GM10847 (cell line): ENCODE data around the gene ZHX3.

Experiments
- POLR2A ChIP-seq: IDR thresholded peaks from 2 replicates; pipeline ENCODE4 v1.6.1; 2011; ENCODE audit not compliant: insufficient read length; ENCODE audit errors: extremely low read depth

Gene ZHX3

DNA sequence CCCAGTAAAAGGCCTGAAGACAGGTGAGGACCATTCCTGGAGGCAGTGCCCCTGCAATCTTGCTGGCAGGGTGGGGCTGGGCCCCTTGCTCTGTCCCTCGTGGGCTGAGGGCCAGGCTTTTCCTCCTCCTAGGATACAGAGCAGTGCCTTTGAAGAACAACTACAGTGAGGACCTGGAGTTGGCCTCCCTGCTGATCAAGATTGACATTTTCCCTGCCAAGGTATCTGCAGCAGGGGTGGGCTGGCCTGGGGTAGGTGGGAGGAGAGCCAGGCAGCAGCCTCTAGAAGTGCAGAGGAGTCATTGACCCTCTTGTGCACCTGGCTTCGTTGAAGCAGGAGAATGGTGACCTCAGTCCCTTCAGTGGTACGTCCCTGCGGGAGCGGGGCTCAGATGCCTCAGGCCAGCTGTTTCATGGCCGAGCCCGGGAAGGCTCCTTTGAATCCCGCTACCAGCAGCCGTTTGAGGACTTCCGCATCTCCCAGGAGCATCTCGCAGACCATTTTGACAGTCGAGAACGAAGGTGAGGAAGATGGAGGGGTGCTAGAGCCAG lies 143.7 kb downstream of the ZHX3 start:
- TF ChIP-seq POLR2A = no peak

DNA sequence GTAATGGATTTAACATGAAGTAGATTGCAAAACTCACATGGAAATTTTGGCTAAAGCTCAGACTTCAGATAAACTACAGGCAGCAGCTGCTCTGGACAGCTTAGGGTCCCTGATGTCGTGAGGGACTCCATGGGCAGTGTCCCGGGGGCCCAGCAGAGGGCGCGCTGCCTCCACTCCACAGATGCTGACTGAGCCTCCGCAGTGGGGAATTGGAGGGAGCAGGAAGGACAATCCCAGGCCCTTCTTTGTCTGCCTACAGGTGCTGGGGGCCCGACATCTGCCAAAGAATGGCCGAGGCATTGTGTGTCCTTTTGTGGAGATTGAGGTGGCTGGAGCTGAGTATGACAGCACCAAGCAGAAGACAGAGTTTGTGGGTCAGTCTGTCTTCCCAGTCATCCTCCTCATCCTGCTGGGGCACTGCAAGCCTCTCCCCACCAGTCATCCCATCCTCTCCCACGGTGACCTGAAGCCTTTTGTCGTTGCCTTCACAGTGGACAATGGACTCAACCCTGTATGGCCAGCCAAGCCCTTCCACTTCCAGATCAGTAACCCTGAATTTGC lies 144.3 kb downstream of the ZHX3 start:
- no peak for TF ChIP-seq POLR2A

DNA sequence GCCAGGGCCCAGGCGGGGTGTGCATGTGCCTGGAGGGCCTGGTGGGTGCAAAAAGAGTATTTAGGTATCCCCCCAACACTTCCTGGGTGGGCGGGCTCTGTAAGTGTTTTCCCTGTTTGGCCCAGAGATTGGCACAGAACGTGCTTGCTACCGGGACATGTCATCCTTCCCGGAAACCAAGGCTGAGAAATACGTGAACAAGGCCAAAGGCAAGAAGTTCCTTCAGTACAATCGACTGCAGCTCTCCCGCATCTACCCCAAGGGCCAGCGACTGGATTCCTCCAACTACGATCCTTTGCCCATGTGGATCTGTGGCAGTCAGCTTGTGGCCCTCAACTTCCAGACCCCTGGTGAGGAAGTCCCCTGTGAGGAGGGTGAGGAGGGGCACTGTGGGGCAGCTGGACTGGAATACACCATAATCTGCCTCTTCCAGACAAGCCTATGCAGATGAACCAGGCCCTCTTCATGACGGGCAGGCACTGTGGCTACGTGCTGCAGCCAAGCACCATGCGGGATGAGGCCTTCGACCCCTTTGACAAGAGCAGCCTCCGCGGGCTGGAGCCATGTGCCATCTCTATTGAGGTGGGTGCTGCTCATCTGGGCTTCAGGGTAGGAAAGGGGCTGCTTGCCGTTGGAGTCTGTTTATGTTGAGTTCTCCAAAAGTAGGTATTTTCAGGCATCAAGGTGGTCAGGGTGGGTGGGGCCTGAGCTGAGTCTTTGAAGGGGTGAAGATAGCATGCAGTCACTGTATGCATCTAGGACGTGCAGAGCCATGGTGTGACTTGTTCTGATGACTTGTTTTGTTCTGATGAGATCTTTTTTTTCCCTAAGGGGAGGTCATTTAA lies 145.0 kb downstream of the ZHX3 start:
- TF ChIP-seq POLR2A = no peak

DNA sequence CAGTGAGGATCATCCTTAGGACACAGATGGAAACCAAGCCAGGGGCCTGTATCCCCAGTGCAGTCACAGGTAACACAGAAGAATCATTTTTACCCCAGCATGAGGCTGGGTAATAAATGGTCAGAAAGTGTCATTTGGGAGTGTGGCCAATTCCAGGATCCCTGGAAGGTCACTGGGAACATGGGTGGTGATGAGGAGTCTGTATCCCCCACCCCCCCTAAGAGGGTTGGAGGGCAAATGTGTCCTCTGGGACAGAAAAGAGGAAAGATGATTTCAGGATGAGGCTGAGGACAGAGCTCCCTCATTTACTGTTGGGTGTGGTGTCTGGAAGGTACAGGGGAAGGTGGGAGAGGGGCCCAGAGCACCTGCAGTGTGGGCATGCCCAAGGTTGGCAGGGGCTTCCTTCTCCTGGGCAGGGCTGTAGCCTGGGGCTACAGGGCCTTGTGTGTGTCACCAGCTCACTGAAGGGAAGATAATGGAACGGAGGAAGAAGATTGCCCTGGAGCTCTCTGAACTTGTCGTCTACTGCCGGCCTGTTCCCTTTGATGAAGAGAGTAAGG lies 145.7 kb downstream of the ZHX3 start:
- no peak for TF ChIP-seq POLR2A

DNA sequence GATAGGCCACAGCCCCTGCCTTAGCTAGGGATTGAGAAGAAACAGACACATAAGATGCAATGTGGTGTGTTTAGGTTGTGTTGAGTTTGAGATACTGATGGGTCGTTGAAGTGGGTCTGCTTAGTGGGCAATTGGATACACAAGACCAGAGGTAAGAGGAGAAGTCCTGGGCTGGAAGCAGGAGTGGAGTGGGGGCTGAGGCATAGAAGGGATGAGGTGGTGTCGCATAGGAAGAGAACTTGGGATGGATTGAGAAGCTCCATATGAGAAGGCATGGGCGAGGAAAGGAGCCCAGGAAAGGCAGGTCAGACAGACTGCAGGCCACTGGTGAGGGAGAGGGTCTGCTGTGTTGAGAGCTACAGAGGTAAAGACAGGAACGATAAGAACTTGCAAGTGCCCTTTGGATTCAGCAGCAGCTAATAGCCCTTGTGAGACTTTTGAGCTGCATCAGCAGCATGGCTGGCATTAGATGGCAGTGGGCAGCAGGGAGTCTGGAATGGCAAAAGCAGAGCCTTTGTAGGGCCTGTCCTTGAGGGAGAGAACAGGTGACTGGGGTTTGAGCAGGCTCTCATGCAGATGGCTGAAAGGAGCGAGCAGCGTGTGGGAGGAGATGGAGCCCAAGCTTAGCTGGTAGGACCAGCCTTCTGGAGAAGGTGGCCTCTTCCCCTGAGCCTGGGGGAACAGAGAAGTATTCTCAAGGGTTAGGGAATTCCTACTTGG lies 147.0 kb downstream of the ZHX3 start:
- TF ChIP-seq POLR2A = no peak

DNA sequence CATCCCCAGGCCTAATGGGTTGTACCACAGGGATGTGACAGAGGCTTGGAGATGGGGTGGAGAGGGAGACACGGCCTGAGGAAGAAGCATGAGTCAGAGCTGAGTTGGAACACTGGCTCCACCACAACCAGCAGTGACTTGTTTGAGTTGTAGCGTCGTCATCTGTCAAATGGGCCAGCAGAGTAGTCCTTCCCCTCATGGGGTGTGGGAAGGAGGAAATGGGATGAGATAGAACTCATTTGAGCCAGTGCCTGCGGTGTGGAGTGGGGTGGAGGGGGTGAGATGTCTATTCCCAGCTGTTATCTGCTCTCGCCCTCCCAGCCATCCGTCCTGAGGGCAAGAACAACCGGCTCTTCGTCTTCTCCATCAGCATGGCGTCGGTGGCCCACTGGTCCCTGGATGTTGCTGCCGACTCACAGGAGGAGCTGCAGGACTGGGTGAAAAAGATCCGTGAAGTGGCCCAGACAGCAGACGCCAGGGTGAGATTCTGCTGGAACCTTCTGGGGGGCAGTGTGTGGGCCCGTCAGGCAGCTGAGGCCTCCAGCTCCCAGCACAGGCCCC lies 147.7 kb downstream of the ZHX3 start:
- TF ChIP-seq POLR2A = no peak

DNA sequence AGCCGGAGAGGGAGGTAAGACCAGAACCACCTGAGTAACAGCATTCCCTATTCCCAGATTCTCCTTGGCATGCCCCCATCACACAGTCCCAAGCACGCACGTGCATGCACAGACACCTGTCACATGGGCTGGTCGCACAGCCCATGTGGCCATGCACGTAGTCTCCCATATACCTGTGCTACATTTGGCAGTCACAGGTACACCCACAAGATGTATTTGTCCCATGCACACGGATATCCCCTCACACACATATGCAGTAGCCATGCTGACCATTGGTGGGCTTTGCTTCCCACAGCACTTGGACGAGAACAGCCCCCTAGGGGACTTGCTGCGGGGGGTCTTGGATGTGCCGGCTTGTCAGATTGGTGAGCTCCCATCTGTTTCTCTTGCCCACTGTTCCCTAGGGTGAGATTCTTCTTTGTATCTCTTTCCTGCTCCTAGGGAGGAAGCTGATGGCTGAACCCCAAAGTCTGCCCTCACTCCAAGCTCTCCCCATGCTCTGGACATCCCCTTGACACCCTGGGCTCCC lies 148.3 kb downstream of the ZHX3 start:
- TF ChIP-seq POLR2A = no peak

DNA sequence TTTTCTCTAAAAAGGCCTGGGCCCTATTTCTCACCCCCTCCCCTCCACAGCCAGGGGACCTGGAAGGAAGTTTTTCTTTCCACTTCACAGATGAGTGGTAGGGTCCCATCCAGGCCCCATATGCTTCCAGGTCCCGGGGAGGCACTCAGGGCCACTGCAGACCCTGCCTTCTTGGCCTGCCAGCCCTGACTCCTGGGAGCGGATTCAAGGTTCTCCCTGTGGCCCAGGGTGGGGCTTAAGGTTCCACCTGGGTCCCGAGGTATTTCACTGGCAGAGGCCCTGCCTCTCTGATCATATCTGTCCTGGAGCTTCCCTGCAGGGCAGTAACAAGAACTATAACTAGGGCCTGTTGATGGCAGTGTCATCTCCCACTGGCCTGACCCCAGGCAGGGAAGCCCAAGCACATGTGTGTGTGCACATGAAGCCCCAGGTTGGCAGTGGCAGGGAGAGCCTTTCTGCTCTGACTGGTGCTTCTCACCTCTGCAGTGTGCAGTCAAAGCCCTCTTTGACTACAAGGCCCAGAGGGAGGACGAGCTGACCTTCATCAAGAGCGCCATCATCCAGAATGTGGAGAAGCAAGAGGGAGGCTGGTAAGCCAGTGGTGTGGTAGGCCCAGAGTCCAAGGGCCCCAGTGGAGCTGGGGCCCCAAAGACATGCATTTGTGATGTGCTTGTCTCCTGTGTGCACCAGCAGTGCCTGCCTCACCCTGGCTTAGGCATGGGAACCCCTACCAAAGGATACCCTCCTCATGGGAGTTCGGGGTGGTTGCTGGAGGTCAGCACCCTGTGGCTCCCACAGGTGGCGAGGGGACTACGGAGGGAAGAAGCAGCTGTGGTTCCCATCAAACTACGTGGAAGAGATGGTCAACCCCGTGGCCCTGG lies 149.0 kb downstream of the ZHX3 start:
- TF ChIP-seq POLR2A = no peak

DNA sequence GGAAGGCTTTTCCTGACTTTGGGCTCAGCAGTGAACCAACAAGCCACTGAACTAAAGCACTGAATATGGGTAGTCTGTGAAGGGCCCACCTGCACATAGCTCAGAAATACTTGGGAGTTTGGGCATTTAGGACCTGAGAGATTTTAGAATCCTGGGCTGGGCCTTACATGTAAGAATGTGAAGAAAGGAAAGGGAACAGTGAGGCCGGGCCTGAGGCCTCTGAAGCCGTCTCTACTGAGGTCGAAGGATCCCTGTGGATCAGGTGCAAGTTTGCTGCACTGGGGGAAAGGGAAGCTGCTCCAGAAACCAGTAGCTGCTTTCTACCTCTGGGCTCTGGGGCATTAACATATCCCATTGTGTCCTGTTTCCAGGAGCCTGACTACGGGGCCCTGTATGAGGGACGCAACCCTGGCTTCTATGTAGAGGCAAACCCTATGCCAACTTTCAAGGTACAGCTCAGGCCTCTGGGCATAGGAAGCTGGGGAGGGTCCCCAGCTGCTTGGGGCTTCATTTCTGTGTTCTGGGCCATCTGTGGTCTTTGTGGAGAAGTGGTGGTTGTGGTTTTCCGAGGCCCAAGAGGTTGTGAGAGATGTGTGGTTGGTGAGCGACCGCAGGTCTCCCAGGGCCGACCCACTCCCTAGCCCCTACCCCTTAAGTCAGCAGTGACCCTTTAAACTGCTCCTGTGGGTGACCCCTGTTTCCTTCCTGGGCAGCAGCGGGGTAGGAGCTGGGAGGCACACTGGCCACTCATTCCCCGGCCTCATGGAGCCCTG lies 149.9 kb downstream of the ZHX3 start:
- no peak for TF ChIP-seq POLR2A

DNA sequence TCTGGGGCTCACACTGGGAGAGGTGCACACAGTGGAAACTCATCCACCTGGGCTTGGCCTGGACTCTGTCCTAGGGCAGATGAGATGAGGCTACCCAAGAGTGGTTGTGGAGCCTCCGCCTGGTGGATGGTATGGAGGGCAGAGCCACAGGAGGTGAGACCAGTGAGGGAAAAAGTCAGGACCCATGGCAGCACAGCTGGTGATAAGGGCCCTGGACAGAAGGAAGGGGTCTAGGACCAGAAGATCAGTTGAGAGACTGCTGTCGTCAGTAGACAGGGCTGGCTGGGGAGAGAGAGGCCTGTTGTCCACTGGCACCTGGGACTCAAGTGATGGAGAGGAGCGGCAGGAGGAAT lies 150.4 kb downstream of the ZHX3 start:
- TF ChIP-seq POLR2A = no peak

DNA sequence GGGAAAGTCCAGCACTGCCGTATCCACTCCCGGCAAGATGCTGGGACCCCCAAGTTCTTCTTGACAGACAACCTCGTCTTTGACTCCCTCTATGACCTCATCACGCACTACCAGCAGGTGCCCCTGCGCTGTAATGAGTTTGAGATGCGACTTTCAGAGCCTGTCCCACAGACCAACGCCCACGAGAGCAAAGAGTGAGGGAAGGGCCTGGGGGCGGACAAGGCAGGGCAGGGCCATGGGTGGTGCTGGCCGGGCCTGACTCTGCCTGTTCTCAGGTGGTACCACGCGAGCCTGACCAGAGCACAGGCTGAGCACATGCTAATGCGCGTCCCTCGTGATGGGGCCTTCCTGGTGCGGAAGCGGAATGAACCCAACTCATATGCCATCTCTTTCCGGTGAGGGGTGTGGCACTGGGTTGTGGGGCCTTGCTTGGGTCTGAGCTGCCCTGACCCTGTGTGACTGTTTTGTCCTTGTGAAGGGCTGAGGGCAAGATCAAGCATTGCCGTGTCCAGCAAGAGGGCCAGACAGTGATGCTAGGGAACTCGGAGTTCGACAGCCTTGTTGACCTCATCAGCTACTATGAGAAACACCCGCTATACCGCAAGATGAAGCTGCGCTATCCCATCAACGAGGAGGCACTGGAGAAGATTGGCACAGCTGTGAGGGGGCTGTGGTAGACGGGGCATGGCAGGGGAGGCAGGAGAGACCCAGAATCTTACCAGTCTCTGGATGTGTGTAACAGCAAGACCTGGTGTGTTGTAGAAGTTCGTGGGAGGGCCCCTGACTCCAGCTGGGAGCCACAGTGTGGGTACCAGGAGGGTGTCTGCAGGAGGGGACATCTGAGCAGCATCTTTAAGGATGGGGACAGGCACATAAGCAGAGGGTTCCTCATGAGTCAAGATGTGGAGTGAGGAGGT lies 151.1 kb downstream of the ZHX3 start:
- no peak for TF ChIP-seq POLR2A
